NK-92 treated with Interleukin-12 subunit alpha and Interleukin-12 subunit beta, amount 100 ng/mL, for 24 hours (cell line): Measurements from ENCODE around the gene CENPH.
"Not testable (repeated sequence)": the region's sequence is repeated elsewhere in the genome, so short reads cannot be mapped to it uniquely, and the experiment has no call there.

ENCODE experiments used
- DNase-seq: peaks from one replicate; lab custom pipeline; 2025; lab: John Stamatoyannopoulos, UW

The CENPH gene, protein sequence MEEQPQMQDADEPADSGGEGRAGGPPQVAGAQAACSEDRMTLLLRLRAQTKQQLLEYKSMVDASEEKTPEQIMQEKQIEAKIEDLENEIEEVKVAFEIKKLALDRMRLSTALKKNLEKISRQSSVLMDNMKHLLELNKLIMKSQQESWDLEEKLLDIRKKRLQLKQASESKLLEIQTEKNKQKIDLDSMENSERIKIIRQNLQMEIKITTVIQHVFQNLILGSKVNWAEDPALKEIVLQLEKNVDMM

DNA sequence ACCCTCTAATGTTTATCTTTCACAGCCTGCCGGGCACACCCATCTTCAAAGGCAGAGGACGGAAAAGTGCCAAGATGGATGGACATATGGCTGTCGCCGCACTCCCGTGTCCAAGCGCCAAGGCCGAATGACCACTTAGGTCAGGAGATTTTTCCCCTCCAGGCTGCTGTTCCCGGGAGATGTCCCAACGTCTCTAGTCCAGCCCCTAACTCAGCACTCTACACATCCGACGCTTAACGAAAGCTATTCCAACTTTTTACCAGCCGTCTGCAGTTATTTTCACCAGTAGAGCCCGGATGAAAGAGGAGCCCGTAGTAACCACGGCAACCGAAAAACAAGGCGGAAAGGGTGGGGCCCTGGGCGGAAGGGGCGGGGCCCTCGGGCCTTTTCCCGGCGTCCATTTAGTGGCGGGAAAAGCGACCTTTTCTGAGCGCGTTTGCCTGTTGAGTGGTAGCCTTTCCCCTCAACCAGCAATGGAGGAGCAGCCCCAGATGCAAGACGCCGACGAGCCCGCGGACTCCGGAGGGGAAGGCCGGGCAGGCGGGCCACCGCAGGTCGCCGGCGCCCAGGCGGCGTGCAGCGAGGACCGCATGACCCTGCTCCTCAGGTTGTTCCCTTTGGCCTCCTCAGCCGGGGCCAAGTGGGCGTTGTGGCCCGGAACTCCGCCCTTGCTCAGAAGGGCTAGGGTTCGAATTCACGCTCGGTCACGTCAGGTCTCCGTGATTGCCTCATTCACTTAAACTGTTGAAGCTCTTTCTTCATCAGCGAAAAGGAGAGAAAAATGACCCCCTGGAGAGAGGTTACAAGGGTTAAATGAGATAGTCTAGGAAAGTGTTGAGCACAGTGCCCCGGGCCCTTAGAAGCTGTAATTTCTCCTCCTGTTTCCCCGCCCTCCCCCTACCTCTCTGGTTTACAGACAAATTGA is at the start of gene CENPH:
CENPH (plus strand) TSS at position 422 of the 925 bp plus-strand sequence; CDS start at position 474, 52 bp downstream.
- DNase-seq, result peak; percentile 83

- not testable (repeated sequence) for DNase-seq
Observed at GRCh38 chr5:69140239-69140638, 49.1 kb upstream of the CENPH start.

DNA sequence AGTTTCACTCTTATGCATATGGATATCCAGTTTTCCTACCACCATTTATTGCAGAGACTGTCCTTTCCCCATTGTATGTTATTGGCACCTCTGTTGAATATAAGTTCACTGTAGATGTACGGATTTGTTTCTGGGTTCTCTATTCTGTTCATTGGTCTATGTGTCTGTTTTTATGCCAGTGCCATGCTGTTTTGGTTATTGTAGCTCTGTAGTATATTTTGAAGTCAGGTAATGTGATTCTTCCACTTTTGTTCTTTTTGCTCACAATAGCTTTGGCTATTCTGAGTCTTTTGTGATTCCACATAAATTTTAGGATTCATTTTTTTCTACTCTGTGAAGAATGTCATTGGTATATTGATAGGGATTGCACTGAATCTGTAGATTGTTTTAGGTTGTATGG is 48.6 kb upstream of the CENPH start:
- no peak for DNase-seq

DNA sequence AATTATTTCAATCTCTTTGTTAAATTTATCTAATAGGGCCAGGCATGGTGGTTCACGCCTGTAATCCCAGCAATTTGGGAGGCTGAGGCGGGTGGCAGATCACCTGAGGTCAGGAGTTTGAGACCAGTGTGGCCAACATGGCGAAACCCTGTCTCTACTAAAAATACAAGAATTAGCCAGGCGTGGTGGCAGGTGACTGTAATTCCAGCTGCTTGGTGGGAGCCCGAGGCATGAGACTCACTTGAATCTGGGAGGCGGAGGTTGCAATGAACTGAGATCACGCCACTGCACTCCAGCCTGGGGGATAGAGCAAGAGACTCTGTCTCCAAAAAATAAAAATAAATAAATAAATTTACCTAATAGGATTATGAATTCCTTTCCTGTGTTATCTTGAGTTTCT is 40.8 kb upstream of the CENPH start:
- DNase-seq, result not testable (repeated sequence)

- no peak for DNase-seq
Observed at GRCh38 chr5:69148981-69149675, 40.3 kb upstream of the CENPH start.

DNA sequence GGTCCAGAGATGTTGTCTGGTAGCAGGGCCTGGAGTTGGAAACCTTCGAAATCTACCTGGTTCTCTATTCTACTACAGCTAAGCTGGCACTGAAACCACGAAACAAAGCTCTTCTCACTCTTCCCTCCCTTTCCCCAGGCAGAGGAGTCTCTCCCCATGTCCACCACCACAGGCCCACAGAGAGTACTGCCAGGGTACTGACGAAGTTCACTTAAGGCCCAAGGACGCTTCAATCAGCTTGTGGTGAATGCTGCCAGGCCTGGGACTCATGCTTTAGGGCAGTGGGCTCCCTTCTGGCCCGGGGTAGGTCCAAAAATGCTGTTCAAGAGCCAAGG is 39.7 kb upstream of the CENPH start:
- no peak for DNase-seq

DNA sequence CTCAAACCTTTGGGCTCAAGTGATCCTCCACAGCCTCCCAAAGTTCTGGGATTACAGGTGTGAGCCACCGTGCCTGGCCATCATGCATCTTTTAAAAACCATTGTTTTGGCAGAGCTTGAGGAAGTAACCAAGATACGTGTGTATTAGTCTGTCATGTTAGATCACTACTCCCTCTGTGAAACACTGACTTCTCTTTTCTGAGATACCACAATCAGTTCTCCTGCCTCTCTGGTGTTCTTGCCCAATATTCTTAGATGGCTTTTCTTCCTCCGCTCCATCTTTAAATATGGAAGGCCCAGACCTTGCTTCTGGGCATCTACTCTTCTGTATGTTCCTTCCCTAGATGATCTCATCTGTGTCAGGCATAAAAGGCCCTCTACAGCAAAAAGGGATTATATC is 36.7 kb upstream of the CENPH start:
- no peak for DNase-seq

GRCh38 chr5:69156456-69156855 is 32.9 kb upstream of the CENPH start:
- no peak for DNase-seq

DNA sequence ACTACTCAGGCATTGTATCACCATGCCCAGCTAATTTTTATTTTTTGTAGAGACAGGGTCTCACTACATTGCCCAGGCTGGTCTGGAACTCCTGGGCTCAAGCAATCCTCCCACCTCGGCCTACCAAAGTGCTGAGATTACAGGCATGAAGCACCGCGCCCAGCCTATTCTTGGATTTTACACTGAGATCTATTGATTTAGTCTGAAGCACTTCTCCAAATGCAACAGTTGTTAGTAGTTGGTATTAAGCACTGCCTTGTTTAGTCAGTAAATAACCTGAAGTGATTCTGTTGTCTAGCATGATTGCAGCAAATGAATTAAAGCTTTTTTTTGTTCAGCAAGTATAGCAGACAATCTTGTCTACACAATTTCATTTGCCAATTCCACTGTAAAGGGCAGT is 31.3 kb upstream of the CENPH start:
- no peak for DNase-seq

- DNase-seq, result no peak
Observed at GRCh38 chr5:69160651-69161050, 28.7 kb upstream of the CENPH start.

DNA sequence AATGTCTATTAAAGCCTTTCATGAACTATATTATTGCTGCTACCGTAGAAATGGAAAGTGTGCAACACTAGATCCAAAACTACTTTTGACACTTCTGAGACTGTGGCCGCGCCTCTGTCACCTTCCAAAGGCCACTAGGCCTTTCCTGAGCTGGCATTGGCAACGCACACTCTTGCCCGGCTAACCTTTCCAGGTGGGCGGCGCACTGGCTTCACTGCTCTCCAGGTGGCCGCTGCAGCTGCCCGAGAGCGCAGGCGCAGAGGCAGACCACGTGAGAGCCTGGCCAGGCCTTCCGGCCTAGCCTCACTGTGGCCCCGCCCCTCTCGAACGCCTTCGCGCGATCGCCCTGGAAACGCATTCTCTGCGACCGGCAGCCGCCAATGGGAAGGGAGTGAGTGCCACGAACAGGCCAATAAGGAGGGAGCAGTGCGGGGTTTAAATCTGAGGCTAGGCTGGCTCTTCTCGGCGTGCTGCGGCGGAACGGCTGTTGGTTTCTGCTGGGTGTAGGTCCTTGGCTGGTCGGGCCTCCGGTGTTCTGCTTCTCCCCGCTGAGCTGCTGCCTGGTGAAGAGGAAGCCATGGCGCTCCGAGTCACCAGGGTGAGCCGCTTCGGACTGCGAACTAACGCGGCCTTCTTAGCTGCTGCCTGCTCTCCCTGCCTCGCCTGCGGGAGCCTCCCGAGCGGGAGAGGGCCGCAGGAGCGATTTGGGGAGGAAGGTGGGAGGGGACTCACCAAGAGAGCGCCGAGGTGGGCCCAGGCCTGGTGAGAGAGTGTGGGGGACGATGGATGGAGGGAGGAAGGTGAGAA is 22.5 kb upstream of the CENPH start, which contains the start of gene CCNB1:
CCNB1 (plus strand) TSS at position 465 of the 807 bp plus-strand sequence; CDS start at position 578, 113 bp downstream.
- DNase-seq, result peak; percentile 98

DNA sequence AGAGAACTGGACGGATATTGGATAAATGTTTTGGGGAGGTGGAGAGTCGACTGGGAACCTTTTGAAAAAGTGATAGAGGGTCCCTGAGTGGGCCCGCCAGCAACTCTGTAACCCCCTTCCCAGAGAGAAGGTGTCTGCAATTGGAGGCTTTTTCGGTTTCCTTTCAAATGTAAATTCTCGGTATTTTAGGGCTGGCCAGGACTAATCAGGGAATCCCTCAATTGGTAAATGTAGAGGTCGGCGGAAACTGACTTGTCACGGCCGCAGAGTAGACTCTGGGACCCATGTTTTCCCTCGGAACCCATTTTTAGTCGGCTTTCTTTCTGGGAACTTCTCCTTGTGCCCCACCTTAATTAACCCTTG is 21.9 kb upstream of the CENPH start:
- DNase-seq, result no peak

DNA sequence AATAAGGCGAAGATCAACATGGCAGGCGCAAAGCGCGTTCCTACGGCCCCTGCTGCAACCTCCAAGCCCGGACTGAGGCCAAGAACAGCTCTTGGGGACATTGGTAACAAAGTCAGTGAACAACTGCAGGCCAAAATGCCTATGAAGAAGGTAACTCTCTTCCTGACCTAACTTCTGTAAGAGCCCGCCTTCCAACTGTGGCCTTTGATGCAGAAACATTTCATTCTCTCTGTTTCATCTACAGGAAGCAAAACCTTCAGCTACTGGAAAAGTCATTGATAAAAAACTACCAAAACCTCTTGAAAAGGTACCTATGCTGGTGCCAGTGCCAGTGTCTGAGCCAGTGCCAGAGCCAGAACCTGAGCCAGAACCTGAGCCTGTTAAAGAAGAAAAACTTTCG is 21.5 kb upstream of the CENPH start:
- no peak for DNase-seq

DNA sequence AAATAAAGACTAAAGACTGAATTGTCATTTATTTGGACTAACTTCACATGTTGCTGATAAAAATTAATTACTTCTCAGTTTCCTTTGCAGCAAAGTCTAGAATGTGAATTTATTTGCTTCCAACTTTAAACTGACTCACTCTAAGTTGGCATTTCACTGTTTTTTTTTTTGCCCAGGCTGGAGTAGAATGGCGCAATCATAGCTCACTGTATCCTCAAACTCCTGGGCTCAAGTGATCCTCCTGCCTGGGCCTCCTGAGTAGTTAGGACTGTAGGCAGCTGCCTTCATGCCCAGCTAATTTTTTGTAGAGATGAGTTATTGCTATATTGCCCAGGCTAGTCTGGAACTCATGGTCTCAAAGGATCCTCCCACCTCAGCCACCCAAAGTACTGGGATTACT is 18.9 kb upstream of the CENPH start:
- DNase-seq, result no peak

- no peak for DNase-seq
Observed at GRCh38 chr5:69170969-69171368, 18.4 kb upstream of the CENPH start.

DNA sequence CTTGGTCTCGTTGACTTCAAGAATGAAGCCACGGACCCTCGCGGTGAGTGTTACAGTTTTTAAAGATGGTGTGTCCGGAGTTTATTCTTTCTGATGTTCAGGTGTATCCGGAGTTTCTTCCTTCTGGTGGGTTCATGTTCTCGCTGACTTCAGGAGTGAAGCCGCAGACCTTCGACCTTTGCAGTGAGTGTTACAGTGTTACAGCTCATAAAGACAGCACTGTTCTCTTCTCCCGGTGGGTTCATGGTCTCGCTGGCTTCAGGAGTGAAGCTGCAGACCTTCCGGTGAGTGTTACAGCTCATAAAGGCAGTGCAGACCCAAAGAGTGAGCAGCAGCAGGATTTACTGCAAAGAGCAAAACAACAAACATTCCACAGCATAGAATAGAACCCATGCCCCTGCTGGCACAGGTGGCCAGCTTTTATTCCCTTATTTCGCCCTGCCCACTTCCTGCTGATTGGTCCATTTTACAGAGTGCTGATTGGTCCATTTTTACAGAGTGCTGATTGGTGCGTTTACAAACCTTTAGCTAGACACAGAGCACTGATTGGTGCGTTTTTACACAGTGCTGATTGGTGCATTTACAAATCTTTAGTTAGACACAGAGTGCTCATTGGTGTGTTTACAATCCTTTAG is 7.6 kb upstream of the CENPH start:
- not testable (repeated sequence) for DNase-seq

- DNase-seq, result no peak
Observed at GRCh38 chr5:69184621-69185020, 4.8 kb upstream of the CENPH start.

- no peak for DNase-seq
Observed at GRCh38 chr5:69187342-69187741, 2.0 kb upstream of the CENPH start.

- no peak for DNase-seq
Observed at GRCh38 chr5:69188811-69189161, 597 bp upstream of the CENPH start.

- no peak for DNase-seq
Observed at GRCh38 chr5:69202497-69202896, 13.1 kb downstream of the CENPH start.

DNA sequence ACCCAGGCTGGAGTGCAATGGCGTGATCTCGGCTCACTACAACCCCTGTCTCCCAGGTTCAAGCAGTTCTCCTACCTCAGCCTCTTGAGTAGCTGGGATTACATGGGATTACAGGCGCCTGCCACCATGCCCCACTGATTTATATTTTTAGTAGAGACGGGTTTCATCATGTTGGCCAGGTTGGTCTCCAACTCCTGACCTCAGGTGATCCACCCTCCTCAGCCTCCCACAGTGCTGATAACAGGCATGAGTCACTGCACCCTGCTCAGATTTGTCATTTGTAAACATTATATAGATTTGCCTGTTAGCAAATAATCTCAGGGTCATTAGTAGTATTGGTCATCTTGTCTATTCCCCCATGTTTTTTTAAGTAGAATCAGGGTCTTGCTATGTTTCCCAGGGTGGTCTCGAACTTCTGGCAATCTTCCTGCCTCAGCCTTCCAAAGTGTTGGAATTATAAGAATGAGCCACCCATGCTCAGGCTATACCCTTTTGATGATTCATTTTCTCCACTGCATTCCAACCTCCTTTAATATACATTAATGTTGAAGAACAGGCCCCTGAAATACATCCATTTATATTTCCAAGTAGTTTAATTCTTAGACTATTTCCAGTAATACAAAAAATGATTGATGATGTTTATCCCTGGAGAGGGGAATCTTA is 17.3 kb downstream of the CENPH start:
- DNase-seq, result no peak
